C4-2B (cell line): ENCODE data around the gene FADS2.

Experiments used
- CTCF ChIP-seq: fragments of 450-650 bp; conservative IDR thresholded peaks from 2 replicates; pipeline ENCODE4 v1.5.1; 2017; ENCODE audit warnings: mild to moderate bottlenecking
- ZFX ChIP-seq: fragments of 450-650 bp; IDR thresholded peaks from 2 replicates; pipeline ENCODE4 v1.6.1; 2017

GRCh38 chr11:61828629-61829407 is 718 bp downstream of the FADS2 start:
- TF ChIP-seq CTCF: peak; percentile 64; the same call in 1 of the 2 replicates
- TF ChIP-seq ZFX: peak; percentile 18
